ENCODE measurements around the gene CASKIN2. TPM values are rescaled to one million over a fixed set of nuclear protein-coding genes. Genes with fewer than 3 reads are reported as not detected.
A peak's percentile ranks its signal among the peaks of the same experiment; 100 is the strongest.

Gene CASKIN2
- total RNA-seq, 6 experiments from 2014 or later = 9.0 to 26.0 (median 12.0) TPM

DNA sequence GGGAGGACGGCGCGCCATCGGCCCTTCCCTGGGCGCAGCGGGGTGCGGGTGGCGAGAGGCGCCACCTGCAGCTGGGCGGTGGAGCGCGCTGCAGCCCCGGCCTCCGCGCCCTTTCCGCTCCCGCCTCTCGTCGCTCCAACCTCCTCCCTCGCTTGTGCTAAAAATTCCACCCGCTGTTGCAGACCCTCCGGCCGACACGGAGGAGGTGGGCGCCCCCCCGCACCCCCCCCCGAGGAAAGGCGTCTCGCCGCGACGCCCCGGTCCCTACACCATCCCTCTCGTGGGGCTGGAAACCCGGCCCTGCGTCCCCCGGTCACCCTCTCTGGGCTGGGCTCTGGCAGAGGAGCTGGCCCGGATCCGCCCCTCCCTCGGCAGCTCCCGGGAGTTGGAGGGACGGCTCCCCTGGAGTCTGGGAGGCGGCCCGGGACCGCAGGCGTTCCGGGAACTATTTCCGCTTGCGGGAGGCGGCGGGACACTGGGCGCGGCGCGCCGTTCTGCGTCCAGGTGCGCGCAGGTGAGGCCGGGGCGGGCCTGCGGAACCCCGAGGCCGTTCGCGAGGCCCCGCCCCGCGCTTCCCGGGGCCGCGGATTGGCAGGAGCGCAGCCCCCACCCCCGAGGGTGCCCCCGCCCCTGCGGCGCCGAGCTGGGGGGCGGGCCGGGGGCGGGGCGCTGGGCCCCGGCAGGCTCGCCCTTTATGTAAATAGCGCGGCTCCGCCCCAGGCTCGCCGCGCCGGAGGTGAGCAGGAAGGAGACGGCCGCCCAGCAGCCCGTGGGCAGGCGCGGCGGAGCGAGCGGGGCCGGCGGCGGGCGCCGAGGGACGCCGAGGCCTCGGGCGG is 9.9 kb upstream of the CASKIN2 start, which contains the start of gene LLGL2:
Gene LLGL2 (plus strand): TSS at position 728 of the 836 bp plus-strand sequence. CDS start 17,730 bp downstream, outside the sequence.
- Histone ChIP-seq H3K36me3 (peaks cover 0 to 5% (median 0%) of the 10 kb centered on the region in 4 donors), H3K4me3 (peak within 1 kb of the TSS; percentile 35 to 72 (median 69)), H3K27me3 (no peaks in the 10 kb centered on the region), H3K27ac (peak within 1 kb of the TSS in 2 of 3 donors; percentile 60 to 63), H3K9me3 (no peaks in the 10 kb centered on the region), H3K4me1 (peaks cover 0 to 21% (median 0%) of the 10 kb centered on the region in 4 donors)
- ATAC-seq = peak; percentile 84 to 93 (median 90)
- intact Hi-C loops (cut with DNase I) = no loop called here
- TF ChIP-seq CTCF (IDR thresholded peaks at IDR 0.05) = peak; percentile 37 to 61 (median 58)
- peak; percentile 76 for TF ChIP-seq POLR2A (IDR thresholded peaks at IDR 0.05)
- peak; percentile 88 to 90 (median 89) for DNase-seq
- WGBS (ENCODE audit: insufficient coverage, low coverage, low lambda C conversion rate, missing lambda C conversion rate) = 10% methylated on average over 2 of the region's 108 CpGs

DNA sequence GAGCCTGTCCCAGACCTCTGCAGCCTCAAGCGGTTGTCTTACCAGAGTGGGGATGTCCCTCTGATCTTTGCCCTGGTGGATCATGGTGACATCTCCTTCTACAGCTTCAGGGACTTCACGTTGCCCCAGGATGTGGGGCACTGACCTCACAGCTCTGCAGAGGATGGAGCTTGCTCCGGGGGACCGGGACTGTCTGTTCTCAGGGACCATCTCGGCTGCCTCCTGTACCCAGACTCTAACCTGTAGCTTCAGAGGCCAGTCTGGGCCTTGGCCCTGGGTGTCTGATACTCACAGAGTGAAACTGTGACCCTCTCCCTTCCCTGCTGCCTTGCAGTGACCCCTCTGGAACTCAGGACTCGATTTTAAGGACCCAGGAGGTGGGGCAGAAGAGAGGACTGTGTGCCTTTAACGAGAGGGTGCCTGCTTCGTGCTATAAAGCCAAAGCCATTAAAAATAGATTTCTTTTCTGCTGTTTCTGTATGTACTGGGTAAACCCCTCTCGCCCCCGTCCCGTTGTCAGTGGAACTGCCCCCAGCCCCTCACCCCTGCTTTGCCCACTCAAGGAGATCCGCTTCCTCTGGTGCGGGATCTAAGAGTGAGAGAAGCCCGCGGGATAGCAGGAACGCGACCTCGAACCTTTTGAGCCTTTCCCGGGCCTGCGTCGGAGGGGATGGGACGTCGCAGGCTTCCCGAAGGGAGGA is 9.1 kb upstream of the CASKIN2 start:
- peak overlapping the region in 1 of 3 donors; percentile 33 for H3K27ac ChIP-seq
- WGBS (ENCODE audit: insufficient coverage, low coverage, low lambda C conversion rate, missing lambda C conversion rate) = 21% methylated on average over 12 of the region's 24 CpGs

DNA sequence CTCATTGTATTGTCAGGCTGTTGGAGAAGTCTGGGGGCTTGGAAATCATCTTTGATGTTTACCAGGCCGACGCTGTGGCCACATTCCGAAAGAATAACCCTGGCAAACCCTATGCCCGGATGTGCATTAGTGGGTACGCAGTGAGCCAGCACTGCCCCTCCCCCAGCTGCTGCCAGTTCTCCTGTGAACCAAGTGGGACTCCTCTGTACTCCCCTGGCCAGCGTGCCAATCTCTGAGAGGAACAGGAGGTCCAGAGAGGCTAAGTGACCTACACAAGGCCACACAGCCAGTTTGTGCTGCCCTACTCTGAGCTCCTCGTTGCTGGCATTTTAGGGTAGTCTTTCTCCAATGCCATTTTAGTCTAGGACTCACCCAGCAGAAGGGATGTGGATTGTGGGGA is 8.3 kb upstream of the CASKIN2 start:
- no peak overlapping the region for H3K4me3 ChIP-seq
- 100% methylated on average over 1 of the region's 7 CpGs for WGBS (ENCODE audit: insufficient coverage, low coverage, low lambda C conversion rate, missing lambda C conversion rate)
- H3K27ac ChIP-seq = no peak overlapping the region
- no peak for ATAC-seq
- H3K27me3 ChIP-seq = no peaks in the 10 kb centered on the region
- no peak for TF ChIP-seq POLR2A (IDR thresholded peaks at IDR 0.05)
- no peak for TF ChIP-seq CTCF (IDR thresholded peaks at IDR 0.05)
- peak in 1 of 3 donors; percentile 43 for DNase-seq
- intact Hi-C loops (cut with DNase I) = no loop called here
- H3K36me3 ChIP-seq = peaks cover 0 to 5% (median 0%) of the 10 kb centered on the region in 4 donors
- H3K4me1 ChIP-seq = peaks cover 0 to 21% (median 0%) of the 10 kb centered on the region in 4 donors
- no peaks in the 10 kb centered on the region for H3K9me3 ChIP-seq

More for the DNA sequence above, 9.1 kb upstream of the CASKIN2 start:
- Histone ChIP-seq H3K4me3 (peak overlapping the region; percentile 35 to 72 (median 69)), H3K4me1 (peaks cover 0 to 21% (median 0%) of the 10 kb centered on the region in 4 donors), H3K9me3 (no peaks in the 10 kb centered on the region), H3K36me3 (peaks cover 0 to 5% (median 0%) of the 10 kb centered on the region in 4 donors), H3K27me3 (no peaks in the 10 kb centered on the region)
- no peak for TF ChIP-seq CTCF (IDR thresholded peaks at IDR 0.05)
- TF ChIP-seq POLR2A (IDR thresholded peaks at IDR 0.05) = no peak
- no peak for ATAC-seq
- intact Hi-C loops (cut with DNase I) = no loop called here
- peak in 1 of 3 donors; percentile 48 for DNase-seq

- no peak overlapping the region for H3K27ac ChIP-seq
- H3K36me3 ChIP-seq = peaks cover 0 to 5% (median 0%) of the 10 kb centered on the region in 4 donors
- no peaks in the 10 kb centered on the region for H3K27me3 ChIP-seq
- H3K4me1 ChIP-seq = peaks cover 0 to 15% (median 3%) of the 10 kb centered on the region in 4 donors
- DNase-seq (peak in 1 of 3 donors; percentile 46), ATAC-seq (no peak)
- no peaks in the 10 kb centered on the region for H3K9me3 ChIP-seq
- H3K4me3 ChIP-seq = no peak overlapping the region
- intact Hi-C loops (cut with DNase I) = no loop called here
- WGBS (ENCODE audit: insufficient coverage, low coverage, low lambda C conversion rate, missing lambda C conversion rate) = 87% methylated on average over 4 of the region's 33 CpGs
- TF ChIP-seq CTCF (IDR thresholded peaks at IDR 0.05) (no peak), POLR2A (IDR thresholded peaks at IDR 0.05) (no peak)
These were observed 6.8 kb upstream of the CASKIN2 start for GRCh38 chr17:75521951-75522727.
